DMS53 (cell line): ENCODE measurements around the gene ZDHHC14.

Source experiments
- DNase-seq: peaks from one replicate; lab custom pipeline; 2025; lab: John Stamatoyannopoulos, UW

Gene ZDHHC14

DNA sequence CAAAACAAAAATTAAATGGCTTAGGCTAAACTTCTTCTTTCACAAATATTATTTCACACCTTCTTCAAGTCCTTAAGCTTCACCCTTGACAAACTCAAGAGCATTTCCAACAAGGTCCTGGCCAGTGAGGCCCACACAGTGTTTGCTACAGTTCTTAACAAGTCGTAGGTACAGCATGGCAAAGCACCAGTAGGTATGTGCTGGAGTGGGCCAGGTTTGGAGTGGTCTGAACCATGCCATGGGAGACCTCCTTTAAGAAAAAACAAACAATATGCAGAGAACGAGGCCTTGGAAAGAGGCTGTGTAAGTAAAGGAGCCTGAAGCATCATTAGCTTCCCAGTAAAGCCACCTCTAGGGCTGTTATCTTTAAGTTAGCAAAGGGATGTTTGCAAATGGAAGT is 287.7 kb downstream of the ZDHHC14 start:
- no peak for DNase-seq

DNA sequence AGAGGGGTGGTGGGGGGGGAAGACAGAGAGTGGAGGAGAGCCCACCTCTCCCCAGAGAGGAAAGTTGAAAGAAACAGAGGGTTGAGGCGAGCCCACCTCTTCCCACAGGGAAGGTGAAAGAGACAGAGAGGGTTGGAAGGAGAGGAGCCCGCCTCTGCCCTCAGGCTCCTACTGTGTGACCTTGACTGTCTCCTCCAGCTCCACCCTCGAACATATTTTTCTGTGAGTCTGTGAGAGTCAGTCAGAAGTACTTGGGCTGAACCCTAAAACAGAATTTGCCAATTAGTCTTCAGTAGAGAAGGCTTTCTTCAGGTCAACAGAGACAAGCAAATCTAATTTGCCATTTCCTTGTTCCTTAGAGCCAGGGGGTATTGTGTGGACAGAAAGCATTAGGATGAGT is 288.3 kb downstream of the ZDHHC14 start:
- no peak for DNase-seq

DNA sequence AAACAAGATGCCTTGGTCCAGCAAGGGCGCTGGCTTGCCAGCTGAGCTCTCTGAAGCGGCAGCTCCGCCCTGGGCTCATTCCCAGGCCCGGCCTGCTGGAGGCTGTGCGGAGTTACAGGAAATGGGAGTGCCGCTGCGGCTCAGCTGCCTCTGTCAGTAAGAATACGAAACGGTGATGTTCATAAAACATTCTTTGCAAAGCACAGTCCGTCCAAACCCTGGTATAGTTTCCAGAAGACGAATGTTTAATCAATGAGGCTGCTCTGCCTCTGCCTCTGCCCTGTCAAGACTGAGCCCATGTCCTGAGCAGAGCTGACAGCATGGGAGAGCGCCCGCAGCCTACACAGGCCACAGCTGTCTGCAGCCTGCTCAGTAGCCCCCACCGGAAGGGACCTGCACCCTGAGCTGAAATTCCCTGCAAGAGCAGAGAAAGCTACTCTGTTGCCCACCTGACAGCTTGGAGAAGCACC is 288.8 kb downstream of the ZDHHC14 start:
- DNase-seq: no peak

DNA sequence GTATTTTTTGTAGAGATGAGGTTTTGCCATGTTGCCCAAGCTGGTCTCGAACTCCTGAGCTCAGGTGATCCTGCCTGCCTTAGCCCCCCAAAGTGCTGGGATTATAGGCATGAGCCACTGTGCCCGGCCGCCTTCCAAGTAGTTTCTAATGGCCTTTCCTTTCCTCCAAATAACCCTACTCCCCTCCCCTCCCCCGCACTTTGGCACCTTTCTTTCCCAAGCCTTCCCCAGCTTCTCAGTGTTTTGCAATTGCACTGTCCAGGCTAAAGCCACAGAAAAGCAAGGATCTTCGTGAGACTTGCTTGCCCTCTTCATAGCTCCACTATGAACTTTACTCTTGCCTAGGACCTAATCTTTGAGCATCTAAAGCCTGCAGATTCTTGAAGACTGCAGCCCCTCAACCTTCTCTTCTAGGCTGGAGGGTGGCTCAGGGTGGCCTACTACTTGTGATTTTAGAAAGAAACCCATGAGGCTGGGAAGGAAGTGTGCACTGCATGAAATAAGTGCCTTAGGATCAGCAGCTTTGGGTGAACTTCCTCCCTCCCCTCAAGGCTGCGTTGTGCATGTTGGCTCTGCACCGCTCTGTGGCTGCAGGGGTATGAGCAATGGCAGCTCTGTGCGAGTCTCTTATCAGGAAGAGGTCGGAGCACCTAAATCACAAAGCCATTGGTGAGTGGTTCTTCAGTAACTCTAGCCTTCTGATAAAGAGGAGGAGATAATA is 289.6 kb downstream of the ZDHHC14 start:
- no peak for DNase-seq

DNA sequence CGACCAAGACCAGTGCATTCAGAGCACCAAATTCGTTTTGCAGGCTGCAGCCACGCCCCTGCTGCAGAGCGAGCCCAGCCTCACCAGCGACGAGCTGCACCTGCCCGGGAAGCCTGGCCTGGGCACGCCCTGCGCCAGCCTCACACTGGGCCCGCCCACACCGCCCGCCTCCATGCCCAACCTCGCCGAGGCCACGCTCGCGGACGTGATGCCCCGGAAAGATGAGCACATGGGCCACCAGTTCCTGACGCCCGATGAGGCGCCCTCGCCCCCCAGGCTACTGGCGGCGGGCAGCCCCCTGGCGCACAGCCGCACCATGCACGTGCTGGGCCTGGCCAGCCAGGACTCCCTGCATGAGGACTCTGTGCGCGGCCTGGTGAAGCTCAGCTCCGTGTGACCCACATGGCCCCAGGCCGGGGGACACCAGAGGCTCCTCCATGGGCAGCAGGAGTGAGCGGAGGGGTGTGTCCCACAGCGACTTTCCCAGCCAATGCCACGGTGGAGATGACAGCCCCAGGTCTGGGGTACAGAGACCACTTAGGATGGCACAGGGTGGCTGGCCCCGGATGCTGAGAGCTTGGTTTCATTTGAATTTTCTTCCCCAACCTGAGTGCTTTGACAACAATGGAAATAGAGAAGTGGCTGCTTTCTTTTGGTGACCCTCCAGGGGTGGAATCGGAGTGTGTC is 291.9 kb downstream of the ZDHHC14 start:
- DNase-seq: no peak

DNA sequence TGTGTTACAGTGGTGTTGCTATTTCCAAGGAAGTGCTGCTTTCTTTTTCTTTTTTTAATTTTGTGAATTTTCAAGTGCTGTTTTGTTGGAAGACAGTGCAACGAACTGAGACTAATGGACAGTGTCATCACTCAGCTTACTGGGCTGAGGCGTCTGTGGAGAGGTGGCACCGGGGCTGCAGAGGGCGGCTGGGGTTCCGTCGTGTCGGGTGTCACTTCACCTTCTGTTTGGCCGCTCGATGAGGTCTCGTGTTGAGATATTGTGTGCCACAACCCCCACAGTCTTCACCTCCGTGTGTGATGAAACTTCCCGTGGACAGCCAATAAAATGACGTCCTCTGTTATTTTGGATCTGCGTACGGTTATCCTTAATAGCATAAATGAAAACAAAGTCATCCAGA is 292.6 kb downstream of the ZDHHC14 start:
- DNase-seq: no peak

DNA sequence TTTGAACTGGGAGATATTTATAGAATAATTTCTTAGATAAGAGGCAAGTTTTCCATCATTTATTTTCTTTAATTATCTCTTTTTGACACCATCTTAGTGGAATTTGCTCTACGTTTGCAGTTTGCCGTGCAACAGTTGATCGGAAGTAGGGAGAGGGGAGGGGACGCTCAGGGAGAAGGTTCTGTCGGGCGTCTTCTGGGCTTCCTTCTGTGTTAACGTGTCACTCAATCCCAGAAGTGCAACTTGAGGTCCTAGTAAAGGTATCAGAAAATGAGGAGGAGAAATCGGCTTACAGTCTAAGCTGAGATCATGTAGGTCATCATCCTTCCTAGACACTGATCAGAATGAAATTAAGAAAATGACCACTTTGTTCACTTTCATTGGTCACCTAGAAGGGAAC is 293.1 kb downstream of the ZDHHC14 start:
- no peak for DNase-seq

DNA sequence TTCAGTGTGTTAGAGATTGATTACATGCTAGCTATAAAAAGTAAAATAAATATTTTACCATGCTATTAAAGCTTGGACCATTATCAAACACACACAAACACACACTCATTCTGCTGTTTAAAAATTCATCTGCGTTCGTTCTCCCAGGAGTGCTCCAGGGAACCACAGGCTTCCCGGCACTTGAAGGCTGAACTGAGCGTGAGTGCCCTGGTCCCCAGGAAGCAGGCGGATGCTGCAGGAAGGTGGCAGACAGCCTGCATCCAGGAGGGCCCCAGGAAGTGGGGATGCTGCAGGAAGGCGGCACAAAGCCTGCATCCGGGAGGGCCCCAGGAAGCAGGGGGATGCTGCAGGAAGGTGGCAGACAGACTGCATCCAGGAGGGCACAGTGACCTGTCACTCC is 294.8 kb downstream of the ZDHHC14 start:
- no peak for DNase-seq

DNA sequence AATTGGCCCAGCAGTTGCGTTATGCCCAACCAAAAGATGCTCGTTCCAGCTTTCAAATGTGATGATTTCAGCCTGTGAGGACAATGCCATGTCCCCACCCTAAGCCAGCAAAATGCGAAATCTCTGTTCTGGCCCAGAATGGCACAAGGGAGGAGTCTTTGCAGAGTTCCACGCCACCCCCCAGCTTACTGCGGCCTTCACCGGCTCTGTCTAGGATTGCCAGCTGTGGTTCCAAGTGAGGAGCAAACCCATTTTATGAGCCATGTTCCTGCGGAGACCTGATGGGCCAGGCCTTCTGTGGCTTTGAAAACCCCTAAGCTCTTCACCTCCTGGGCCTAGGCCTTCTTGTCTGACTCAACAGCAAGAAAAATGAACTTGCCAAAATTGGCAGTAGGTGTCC is 295.3 kb downstream of the ZDHHC14 start:
- no peak for DNase-seq

DNA sequence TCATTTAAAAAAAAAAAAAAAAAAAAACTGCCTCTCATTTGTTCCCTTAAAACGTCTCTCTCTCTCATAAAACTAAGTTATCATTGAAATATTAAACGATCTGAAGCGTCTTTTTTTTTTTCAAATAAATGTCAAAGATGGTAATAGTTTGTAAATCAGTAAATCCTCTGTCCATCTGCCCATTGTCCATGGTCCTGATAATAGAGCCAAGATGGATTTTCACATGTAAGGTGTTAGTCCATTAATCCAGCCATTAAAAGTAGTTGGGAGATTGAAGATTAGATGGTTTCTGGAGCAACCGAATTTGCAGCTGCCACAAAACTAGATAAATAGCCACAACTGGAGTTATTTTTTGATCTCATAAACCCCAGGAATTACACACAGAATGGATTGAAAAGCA is 296.2 kb downstream of the ZDHHC14 start:
- DNase-seq: no peak

DNA sequence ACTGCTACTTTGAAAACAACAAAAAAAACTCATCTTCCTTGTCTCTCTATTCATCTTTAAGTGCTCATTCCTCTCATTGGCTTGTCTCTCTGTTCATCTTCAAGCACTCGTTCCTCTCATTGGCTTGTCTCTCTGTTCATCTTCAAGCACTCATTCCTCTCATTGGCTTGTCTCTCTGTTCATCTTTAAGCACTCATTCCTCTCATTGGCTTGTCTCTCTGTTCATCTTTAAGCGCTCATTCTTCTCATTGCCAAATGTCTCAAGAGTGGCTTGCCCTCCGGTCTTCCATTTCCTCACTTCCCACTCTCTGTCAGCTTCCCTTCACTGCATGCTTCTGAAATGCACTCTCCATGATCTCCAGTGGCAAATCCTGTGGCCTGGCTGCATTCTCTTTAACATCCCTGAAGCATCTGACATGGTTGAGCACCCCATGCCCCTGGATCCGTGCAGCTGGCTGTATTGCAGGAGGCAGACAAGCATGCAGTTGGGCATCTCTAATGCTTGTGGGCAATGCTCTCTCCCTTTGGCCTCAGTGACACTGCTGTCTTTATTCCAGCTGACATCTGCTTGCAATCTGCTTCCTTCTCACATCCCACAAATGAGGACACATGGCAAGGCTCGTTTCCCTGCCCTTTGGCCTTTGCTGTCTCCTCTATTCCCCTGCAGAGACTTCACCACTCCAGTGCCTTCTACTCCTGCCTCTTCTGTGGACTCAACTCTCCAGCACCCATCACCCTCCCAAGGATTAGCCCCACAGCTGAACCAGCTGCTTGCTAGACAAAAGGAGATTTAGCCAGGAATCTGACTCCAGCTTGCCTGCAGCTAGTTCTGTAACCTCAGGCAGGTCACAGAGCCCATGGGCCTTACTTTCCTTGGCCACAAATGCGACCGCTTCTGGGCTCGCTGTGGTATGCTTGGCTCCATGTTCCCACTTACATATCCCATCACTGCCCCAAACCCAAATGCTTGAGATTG is 298.9 kb downstream of the ZDHHC14 start:
- DNase-seq: no peak

DNA sequence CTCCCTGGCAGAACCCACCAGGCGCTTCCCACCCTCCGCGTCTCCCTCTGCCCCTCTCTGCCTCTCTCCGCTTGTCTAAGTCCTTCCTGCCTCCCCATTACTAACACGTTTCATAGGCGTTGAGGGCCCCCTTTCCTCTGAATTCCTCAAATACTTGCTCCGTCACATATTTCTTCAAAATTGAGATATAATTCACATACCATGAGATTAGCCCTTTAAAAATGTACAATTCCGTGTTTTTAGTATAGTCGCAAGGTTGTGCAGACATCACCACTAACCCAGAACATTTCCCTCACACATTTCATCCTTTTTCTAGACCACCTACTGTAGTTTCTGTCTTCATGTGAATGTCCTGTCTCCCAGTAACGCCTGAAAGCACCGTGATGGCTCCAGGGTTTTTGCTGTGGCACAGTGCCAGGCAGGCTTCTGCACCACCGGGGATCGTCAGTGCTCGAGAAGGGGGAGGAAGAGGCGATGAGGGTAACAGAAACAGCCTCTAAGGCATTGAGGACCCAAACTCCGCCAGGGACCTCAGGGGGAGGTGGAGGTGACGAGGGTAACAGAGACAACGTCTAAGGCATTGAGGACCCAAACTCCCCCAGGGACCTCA is 300.2 kb downstream of the ZDHHC14 start:
- no peak for DNase-seq

DNA sequence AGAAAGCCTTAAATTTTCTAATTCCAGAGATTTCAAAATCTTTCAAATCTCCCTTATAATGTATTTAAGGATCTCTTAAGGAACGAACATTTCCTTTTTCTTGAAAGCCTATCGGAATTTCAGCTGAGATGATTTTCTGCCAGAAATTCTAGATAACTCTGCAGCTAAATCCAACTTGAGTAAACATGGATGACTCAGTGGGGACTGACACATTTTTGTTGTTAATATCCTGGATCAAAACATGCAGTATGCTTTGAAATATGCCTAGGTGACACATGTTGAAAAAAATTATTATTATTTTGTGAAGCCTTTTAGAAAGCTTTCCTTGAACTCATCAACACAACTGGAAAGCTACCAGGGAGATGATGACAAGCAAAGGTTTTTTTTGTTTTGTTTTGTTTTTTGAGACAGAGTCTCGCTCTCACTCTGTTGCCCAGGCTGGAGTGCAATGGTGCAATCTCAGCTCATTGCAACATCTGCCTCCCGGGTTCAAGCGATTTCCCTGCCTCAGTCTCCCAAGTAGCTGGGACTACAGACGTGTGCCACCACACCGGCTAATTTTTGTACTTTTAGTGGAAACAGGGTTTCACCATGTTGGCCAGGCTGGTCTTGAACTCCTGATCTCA is 302.0 kb downstream of the ZDHHC14 start:
- DNase-seq: peak; percentile 34

DNA sequence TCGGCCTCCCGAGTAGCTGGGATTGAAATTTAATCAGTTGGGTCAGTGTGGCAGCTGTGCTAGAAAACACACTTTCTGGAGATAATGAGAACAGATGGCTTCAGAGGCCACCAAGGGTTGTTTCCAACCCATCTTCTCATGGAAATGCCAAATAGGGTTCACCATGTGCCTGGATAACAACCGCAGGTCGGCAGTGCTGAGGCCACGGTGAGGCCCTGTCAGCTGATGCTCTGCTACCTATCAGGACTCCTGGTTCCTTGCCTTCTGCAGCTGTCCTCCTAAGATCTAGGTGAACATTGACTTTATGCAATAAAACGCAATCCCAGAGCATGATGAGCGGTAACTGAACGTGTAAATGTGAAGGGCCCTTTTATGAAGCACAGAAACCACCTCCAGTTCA is 302.7 kb downstream of the ZDHHC14 start:
- DNase-seq: no peak

DNA sequence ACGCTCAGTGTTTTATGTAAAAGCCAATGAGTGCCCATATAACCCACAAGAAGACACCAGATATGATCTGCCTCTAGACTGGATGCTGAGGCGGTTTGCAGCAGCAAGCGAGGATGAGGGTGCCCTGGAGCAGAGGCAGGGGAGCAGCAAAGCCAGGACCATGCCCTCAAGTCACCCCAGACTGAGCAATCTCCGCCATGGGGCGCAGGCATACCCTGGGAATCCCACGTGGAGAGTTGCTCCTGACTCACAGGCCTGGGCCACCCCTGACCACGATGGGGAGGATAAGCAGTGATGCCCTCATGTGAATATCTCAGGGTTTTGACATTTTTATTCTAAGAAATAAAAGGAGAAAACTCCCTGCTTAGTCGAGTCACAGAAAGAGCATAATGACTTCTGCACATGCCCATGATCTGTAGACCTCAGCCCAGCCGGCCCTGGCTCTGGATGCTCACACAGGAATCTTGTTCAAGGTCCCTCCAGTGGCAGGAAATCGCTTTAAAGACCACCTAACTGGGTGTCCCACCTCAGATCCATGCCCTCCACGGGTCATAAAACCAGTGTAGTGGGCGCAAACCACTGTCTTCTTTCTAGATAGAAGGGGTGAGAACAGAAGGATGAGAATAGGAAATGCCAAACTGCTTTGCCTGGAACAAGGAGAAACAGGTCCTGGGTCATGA is 303.8 kb downstream of the ZDHHC14 start:
- DNase-seq: no peak

DNA sequence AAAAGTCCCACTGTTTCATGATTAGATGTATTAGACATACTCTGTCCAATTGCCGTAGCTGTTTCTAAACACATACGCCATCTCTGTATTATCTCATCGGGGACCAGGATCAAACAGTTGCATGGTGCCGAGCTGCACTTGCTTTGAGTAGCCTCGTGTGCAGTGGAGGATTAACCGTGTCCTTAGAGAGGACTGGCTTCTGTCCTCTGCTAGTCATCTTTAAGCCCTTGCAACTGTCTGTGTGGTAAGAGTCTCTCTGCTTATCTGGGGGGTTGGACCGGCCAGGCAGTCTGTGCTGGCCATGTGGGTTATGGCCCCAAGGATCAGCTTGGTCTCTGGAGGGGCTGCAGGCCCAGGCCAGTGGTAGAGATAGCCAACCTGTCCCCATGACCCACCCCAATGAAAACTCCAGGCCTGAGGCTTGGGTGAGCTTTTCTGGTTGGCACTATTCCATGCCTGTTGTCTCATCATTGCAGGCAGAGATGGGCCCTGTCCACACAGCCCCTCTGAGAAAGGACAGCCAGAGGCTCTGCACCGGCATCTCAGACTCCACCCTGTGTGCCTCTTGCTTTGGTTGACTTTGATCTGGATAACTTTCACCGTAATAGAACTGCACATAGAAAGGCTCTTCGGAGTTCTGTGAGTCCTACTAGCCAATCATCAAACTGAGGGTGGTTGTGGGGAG is 304.7 kb downstream of the ZDHHC14 start:
- no peak for DNase-seq

DNA sequence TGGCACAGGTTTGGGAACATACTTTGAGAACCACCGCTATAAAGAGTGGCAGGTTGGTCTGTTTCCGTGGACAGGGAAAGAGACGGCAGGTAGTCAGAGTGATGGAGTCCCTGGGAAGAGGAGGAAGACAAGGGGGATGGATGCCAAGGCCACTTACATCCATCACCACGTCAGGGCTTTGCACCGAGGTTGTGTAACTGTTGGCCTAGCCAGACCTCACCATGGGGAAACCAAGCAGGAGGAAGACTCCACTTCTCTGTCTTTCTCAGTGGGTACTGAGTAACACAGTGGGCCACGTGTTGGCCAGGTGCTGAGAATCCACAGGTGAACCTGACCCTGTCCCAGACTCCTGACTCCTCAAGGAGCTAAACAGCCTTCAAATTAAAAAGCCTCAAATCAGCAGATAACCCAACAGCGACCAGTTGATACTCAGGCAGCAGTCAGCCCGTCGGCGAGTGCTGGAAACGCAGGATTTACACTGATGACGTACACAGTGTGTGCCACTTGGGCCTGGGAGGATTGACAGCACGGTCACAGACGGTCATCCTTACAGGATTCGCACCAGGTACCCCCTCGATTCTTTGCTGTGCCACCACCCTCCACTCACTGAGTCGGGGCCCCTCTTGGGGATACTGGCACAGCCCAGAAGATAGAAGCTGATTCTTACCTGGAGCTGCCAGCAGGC is 307.4 kb downstream of the ZDHHC14 start:
- DNase-seq: no peak

DNA sequence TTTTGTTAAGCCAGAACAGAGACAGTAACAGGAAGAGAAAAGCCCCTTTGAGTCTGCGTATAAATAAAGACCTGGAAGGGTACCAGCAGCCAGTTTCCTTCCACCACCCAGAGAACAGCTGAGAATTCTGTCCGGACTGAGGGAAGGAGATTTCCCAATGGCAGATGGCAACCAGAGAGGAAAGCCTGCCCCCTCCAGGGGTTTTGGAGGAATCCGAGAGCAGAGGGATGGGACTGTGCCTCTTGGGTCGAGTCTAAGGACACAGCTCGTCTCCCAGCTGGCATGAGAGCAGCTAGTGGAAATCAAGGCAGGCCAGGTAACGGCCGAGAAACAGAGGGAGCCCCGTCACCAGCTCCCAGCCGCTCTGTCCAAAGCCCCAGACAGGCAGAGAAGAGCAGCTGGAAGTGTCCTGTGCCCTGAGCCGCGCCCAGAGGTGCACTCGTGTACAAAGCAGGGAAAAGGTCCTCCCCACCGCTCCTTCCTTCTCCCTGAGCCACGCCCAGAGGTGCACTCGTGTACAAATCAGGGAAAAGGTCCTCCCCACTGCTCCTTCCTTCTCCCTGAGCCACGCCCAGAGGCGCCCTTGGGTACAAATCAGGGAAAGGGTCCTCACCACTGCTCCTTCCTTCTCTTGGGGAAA is 308.1 kb downstream of the ZDHHC14 start:
- no peak for DNase-seq

DNA sequence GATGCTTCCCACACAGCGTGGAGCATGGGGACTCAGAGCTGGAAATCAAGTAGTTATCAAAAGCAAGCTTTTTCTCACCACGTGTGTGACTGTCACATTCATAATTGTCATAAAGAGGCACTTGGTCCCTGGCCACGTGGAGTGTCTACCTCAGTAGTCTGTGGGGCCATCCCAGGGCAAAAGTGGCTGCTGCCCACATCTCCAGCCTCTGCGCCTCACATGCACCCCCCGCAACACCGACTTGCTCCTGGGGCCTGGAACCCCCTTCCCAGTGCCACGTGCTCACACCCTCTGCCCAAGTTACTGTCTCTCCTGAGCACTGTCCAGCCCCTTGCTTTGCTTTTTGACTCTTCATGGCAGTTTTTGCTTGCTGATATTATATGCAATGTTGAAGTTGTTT is 308.9 kb downstream of the ZDHHC14 start:
- no peak for DNase-seq
